HG03432 (cell line): ENCODE data around the gene TMEM95.
"Not testable (repeated sequence)": the region's sequence is repeated elsewhere in the genome, so short reads cannot be mapped to it uniquely, and the experiment has no call there.

Experiments used
- ATAC-seq: cut with Tn5 transposase; IDR thresholded peaks from one replicate; pipeline ENCODE4 v1.9.1; 2021; ENCODE audit warnings: mild to moderate bottlenecking, moderate library complexity; ENCODE audit not compliant: unreplicated experiment

Gene TMEM95

GRCh38 chr17:7323731-7324437, 31.1 kb upstream of the TMEM95 start:
- no peak for ATAC-seq

DNA sequence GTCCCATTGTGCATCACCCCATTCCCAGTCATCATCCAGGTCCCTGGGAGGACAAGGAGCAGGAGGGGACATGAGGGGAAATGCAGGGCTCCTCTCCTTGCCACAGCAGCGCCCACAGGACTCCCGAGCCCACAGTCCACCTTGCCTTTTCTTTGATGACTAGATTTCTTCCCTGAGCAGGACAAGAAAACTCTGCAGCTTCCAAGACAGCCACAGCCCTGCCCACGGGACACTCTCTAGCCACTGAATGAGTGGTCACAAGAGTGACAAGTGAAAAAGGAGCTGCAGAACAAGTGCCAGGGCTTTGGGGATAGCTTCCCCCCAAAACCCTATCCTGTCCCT, 30.5 kb upstream of the TMEM95 start:
- ATAC-seq, result no peak

GRCh38 chr17:7325031-7325528, 29.9 kb upstream of the TMEM95 start:
- ATAC-seq, result no peak

DNA sequence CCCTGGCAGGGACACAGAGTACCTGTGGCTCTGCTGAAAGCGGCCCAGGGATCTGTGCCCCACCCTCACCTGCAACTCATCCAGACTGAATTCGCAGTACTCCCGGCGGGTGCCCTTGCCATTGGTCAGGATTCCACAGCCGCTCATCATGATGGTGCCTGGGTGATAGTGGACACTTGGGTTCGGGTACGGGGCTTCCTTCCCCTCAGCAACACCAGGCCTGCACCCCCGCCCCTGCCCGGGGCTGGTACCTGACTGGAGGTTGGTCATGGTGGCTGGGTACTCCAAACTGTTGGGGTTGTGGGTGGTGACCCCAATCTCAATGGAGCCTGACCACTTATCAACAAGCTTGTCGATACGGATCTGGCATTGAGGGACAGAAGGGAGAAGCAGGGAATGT, 28.8 kb upstream of the TMEM95 start:
- ATAC-seq, result no peak

GRCh38 chr17:7327056-7327455, 27.9 kb upstream of the TMEM95 start:
- no peak for ATAC-seq

DNA sequence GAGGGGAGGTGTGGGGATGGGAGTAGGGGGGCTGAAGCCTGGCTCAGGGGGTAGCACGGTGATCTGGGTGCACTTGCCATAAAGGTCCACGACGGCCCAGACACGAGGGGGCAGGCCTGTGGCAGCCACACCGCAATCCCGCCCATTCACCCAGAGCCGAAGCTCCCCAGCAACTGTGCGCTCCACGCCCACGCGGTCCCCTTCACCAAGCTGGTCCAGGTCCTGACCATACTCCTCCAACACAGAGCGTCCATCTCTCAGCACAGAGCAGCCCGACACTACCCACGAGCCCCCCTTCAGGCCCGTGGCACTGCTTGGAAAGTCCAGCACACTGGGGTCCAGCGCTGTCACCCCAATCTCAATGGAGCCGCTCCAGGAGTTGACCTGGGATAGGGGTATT, 27.5 kb upstream of the TMEM95 start:
- ATAC-seq, result no peak

DNA sequence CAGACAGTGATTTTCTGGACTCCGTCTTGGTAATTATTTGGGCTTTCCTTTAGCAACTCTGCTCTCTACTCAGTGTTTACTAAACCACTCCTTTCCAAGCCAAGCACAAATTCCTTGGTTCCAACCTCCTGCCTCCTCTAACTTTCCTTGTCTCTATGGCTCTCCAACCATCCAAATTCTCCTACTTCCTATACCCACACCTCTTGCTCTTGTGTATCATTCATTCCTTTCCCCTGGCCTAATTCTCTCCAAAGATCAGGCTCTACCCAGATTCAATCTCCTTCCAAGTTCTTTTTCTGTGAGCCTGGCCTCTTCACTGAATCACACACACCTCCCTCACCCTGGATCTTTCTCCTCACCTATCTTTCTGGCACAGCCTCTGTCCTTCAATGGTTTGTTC, 26.9 kb upstream of the TMEM95 start:
- no peak for ATAC-seq

DNA sequence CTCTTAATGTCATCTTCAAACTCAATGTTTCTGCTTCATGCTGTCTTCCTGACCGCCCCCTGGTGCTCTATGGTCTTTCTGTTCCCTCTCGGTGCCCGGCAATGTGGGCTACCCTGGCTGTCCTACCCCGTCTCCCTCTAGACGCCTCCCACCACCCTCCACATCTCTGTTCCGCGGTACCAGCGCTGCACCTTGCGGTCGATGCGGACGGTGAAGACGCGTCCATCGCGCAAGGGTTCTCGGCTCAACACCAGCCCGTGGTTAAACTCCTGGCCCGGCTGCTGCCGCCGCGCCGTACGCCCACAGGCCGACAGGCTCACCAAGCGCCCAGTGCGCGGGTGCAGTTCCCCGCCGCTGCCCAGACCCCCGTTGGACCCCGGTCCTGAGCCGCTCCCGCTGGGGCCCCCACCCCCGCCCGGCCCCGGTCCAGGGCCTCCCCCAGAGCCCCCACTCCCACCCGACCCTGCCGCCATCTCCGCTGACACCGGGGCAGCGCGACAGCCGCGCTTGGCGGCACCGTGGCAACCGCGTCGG, 26.0 kb upstream of the TMEM95 start, which contains the start of gene NEURL4:
Gene NEURL4, minus strand, starts transcription at position 496 of the 534 bp plus-strand sequence. Its CDS starts 23 bp downstream, at position 473.
- ATAC-seq, result peak; percentile 16

DNA sequence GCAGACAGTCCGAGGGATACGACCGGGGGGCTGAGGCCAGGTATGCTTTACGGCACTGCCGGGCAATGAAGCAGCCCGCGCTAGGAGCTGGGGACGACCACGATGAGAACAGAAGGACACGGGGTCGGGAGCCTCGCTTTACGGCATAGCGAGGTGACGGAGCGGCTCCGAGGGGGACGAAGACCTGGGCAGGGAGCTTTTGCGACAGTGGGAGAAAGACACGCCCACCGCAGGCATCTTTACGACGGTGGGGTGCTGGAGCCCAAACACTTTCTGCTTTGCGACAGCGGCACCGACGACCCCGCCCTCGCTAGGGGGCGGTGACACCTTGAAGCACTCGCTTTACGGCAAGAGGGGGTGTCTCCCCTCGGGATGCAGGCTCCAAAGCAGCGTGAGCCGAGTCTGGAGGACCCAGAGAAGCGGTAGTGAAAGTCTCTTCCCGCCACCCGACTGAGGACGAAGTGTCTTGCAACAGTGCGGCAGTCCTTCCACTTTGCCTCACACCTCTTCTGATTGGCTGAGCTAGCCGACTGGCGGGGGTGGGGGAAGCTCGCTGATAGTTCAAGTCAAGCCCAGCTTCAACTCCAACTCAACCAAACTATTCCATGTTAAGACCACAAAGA, 25.5 kb upstream of the TMEM95 start:
- peak; percentile 61 for ATAC-seq

GRCh38 chr17:7329997-7330637, 24.8 kb upstream of the TMEM95 start:
- ATAC-seq, result peak; percentile 44

- ATAC-seq, result no peak
Observed at GRCh38 chr17:7330638-7331015, 24.3 kb upstream of the TMEM95 start.

DNA sequence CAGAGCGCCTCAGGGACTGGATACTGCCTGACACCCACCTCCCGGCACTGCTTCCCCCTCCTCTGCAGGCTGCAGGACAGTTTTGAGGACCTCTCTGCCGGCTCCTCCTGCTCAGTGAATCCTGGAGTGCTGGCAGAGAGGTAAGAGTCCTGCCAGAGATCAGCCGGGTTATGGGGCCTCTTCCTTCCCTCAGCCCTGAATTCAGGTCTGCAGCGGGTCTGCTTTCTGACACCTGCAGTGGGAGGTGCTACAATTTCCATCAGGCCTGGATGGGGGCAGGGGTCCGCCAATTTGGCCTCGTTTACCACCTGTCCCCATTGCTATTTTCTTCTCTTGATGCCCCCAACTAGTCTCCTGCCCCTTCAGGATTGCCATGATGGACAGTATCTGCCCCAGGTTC, 22.8 kb upstream of the TMEM95 start:
- ATAC-seq, result no peak

GRCh38 chr17:7332600-7333069, 22.3 kb upstream of the TMEM95 start:
- ATAC-seq, result not testable (repeated sequence)

DNA sequence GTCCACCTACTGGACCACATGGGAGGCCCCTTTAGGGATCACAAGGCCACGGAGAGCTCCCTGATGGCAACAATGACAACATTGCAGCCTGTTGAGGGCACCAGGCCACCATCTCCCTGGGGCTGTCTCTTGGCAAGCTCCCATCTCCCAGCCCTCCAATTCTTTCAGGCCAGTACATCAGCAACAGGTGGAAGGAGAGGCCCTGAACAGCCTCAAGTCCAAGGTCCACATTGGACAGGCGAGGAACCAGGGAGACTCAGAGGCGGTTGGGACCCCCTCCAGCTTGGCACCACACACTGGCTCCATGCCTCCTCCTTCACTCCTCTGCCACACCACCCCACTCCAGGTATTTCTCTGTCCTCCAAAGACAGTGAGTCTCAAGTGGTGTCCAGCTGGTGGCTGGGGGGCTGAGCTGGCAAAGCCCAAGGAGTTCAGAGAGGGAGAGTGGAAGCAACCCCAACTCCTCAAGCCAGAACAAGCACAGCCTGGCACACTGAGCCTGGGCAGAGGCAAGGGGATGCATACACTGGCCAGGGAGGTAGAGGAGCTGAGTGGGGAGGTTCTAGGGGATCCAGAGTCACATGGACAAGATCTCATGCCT, 19.9 kb upstream of the TMEM95 start:
- no peak for ATAC-seq

DNA sequence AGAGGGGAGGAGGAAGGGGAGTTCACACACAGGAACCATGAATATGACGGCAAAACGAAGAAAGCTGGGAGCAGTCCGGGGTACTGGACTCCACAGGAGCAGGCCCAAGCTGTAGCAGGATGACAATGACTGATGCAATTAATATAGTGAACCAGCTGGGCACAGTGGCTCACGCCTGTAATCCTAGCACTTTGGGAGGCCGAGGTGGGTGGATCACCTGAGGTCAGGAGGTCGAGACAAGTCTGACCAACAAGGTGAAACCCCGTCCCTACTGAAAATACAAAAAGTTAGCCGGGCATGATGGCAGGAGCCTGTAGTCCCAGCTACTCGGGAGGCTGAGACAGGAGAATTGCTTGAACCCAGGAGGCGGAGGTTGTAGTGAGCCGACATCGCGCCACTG, 19.2 kb upstream of the TMEM95 start:
- not testable (repeated sequence) for ATAC-seq

DNA sequence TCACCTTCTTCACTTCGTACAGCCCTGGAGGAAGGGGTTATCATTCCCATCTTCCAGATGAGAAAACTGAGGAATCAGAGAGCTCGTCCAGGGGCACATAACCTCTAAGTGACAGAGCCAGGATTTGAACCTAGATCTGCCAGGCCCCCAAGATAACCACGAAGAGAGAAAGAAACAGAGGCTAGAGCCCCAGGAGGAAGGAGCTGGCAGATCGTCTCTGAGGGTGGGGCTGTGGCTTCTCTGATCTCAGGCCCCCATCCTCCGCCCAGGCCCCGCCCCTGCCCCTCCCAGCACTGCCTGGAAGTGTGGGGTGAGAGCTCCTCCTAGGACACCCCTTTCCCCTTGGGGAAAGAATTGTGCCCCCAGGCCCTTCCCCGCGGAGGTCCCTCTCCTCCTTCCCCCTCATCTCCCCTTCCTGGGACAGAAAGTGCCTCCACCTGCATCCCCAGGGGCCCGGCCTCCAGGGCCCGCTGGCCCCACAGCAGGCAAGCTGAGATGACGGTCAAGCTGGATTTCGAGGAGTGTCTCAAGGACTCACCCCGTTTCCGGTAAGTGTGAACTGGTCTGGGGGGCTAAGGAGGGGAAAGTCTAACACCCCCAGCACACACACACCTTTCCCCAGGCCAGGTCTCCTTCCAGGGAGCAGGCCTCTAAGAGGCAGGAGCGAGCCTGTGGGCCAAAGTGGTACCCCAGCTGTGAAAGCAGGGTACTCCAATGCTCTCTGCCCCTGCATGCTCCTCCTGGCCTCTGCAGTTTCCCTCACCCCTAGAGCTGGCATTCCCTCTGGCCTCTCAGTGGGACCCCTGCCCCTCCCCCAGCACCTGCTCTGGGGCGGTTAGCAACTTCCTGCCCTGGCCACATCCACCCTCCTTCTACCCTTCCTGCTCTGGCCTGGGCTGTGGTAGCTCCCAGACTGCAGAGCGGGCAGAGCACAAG, 18.4 kb upstream of the TMEM95 start, which contains the start of gene ACAP1:
Gene ACAP1, plus strand, starts transcription at position 290 of the 936 bp plus-strand sequence. Its CDS starts 206 bp downstream, at position 496.
- ATAC-seq, result peak; percentile 65

DNA sequence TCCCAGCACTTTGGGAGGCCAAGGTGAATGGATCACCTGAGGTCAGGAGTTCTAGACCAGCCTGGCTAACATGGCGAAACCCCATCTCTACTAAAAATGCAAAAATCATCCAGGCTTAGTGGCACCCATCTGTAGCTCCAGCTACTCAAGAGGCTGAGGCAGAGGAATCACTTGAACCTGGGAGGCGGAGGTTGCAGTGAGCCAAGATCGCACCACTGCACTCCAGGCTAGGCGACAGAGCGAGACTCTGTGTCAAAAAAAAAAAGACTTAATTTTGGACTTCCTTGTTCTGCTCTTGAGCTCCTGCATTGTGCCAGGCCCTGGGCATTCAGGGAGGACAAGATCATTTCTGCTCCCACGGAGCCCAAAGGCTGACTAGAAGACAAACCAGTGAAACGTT, 17.4 kb upstream of the TMEM95 start:
- ATAC-seq, result not testable (repeated sequence)

DNA sequence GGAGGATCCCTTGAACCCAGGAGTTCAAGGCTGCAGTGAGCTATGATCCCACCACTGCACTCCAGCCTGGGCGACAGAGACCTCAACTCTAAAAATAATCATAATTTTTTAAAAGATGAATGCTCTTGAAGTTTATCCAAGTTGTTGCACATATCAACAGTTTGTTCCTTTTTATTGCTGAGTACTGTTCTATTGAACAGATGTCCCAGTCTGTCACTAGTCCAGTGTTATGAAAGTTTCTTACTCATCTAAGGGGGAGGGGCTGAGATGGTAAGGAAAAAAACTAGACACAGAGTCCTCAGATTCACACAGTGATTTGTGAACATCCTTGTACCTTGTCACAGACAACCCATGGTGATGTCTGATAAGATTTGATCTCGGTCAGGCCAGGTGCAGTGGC, 14.8 kb upstream of the TMEM95 start:
- no peak for ATAC-seq

GRCh38 chr17:7341842-7342241, 13.1 kb upstream of the TMEM95 start:
- no peak for ATAC-seq

DNA sequence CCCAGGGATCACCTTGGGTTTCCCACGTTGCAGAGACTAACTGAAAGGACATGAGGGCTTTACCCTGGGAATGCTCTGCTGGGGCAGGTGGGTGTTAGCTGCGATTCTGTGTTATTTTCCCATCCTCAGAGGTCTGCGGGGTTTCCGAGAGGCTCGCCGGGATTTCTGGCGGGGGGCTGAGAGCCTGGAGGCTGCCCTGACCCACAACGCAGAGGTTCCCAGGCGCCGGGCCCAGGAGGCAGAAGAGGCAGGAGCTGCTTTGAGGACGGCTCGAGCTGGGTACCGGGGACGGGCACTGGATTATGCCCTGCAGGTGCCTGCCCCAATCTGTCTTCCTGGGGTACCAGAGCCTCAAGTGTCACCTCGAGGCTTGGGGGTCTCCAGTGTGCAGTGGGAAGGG, 11.7 kb upstream of the TMEM95 start:
- no peak for ATAC-seq
